NOMO-1 treated with dmso at 0.1 percent for 144 hours (cell line): Measurements from ENCODE around the gene ZNF322.
A peak's percentile ranks its signal among the peaks of the same experiment; 100 is the strongest.

Experiments used
- DNase-seq: peaks from one replicate; lab custom pipeline; 2025; ENCODE audit not compliant: unreplicated experiment; lab: John Stamatoyannopoulos, UW

The ZNF322 gene

GRCh38 chr6:26613689-26614683 is 45.6 kb downstream of the ZNF322 start:
- no peak for DNase-seq

GRCh38 chr6:26613201-26613600 is 46.3 kb downstream of the ZNF322 start:
- DNase-seq: no peak

GRCh38 chr6:26611599-26611998 is 47.9 kb downstream of the ZNF322 start:
- no peak for DNase-seq

- DNase-seq: no peak
These were observed 50.1 kb downstream of the ZNF322 start for GRCh38 chr6:26609463-26609862.

- DNase-seq: peak; percentile 76
These were observed 51.9 kb downstream of the ZNF322 start for GRCh38 chr6:26607434-26608230.

DNA sequence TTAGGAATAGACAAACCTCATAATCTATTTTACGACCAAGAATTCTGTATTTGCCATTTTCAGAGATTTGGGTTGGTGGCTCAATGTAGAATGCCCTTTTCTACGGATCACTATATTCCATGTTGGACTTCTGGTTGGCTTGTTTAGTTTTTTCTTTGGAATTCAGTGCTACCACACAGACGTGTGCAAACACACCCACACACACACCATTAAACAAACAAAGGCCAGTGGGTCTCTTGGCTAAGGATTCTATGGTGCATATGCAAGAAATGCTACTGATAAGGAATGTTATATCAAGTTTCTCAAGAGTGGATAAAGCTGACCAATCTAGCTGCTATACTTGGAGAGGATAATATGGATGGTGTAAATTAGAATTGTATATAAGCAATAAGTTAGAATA is 54.7 kb downstream of the ZNF322 start:
- no peak for DNase-seq

GRCh38 chr6:26604026-26604425 is 55.5 kb downstream of the ZNF322 start:
- no peak for DNase-seq

DNA sequence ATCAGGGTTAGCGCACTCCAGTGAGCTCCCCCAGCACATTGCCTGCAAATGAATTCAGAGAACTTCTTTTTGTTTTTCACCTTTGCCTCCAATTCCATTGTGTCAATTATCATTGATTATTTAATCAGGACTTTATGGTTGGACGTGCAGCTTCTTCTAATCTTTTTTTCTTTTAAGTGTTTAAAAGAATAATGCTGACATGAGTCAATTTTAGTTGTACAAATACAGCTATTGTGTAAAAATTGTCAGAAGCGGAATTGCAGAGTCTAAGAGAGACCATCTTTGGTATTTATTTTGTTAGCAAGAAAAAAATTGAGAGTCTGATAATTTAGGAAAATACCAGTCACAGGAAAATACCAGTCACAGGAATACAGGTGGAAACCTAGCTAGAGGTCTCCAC is 57.3 kb downstream of the ZNF322 start:
- DNase-seq: no peak

DNA sequence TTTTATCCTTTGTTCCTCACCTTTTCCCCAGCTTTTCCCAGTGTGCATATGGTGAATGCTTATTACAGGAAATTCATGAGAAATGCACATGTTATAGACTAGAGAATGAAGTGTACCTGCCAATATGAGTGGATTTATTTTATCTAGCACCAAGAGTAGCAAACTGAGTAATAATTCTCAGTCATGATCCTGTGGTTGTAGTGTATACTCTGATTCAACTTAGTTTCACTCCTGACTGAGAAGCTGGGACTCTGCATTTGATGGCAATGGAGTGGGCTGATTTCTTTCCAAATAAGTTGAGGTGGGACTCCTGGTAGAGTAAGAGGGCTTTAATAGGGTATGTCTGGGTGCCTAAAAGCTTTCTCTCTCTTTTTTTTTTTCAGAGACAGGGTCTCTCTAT is 58.8 kb downstream of the ZNF322 start:
- DNase-seq: no peak

- DNase-seq: no peak
These were observed 60.0 kb downstream of the ZNF322 start for GRCh38 chr6:26599591-26599990.

- DNase-seq: no peak
These were observed 60.4 kb downstream of the ZNF322 start for GRCh38 chr6:26599134-26599533.

DNA sequence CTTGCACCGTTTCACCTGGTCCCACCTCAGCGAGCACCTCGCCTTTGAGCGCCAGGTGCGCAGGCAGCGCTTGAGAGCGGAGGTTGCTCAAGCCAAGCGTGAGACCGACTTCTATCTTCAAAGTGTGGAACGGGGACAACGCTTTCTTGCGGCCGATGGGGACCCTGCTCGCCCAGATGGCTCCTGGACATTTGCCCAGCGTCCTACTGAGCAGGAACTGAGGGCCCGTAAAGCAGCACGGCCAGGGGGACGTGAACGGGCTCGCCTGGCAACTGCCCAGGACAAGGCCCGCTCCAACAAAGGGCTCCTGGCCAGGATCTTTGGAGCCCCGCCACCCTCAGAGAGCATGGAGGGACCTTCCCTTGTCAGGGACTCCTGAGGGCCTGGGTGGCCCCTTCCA is 61.3 kb downstream of the ZNF322 start:
- no peak for DNase-seq

- no peak for DNase-seq
These were observed 61.7 kb downstream of the ZNF322 start for GRCh38 chr6:26597821-26598220.

GRCh38 chr6:26597389-26597766 is 62.2 kb downstream of the ZNF322 start:
- DNase-seq: no peak

GRCh38 chr6:26596579-26597388 is 62.8 kb downstream of the ZNF322 start, which contains the start of gene ABT1:
Gene ABT1, plus strand, starts transcription at chr6:26596953. Its CDS starts 30 bp downstream, at chr6:26596983.
- peak; percentile 92 for DNase-seq

- peak; percentile 54 for DNase-seq
These were observed 63.8 kb downstream of the ZNF322 start for GRCh38 chr6:26595669-26596269.

GRCh38 chr6:26594730-26595632 is 64.6 kb downstream of the ZNF322 start:
- no peak for DNase-seq

DNA sequence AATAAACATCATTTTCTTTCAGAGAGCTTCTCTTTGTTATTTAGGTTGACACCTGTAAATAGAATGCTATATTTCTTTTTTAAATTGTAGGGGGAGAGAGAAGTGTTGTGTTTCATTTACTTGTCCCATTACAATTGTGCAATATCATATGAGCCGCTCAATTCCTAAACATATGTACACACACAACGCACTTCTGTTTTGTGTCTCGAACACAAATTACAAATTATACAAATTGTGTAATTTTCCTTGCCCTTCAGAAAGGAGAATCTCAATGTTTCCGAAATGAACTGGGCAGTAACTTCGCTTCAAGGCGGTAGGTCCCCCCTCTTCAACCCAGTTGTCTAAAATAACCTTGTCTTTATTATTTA is 65.4 kb downstream of the ZNF322 start:
- DNase-seq: no peak

DNA sequence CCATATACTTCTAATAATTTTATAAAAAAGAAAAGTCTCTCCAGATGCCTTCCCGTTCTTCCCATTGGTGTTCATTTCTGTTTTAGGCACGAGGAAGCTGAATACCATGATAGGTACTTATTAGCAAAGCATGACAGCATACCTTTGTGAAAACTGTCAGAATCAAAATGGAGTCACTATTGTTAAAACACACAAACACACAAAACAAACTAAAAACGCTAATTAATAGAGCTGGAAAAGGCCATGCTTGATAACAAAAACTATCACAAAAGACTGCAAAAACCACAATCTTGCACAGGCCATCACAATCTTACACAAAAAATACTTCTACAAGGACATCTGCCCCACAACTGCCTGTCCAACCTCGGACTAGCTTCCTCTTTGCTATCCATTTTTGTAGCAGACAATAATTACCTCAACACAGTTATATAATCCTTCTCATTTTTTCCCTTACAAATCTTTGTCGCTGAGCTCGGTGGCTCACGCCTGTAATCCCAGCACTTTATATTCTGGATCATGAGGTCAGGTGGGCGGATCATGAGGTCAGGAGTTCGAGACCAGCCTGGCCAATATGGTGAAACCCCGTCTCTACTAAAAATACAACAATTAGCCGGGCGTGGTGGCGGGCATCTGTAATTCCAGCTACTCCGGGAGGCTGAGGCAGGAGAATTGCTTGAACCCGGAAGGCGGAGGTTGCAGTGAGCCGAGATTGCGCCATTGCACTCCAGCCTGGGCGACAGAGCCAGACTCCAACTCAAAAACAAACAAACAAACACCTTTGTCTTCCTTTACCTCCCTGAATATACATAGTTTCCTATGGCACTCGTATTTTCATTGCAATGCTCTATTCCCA is 66.0 kb downstream of the ZNF322 start:
- DNase-seq: no peak
